GM21717 (cell line): ENCODE data around the gene BTNL8.

ENCODE experiments used
- ATAC-seq: cut with Tn5 transposase; IDR thresholded peaks from one replicate; pipeline ENCODE4 v1.9.1; 2021; ENCODE audit warnings: mild to moderate bottlenecking, moderate library complexity; ENCODE audit not compliant: unreplicated experiment

BTNL8 gene

GRCh38 chr5:180959661-180960060, 60.7 kb downstream of the BTNL8 start:
- ATAC-seq: no peak

- ATAC-seq: no peak
Observed at GRCh38 chr5:180960209-180960608, 61.2 kb downstream of the BTNL8 start.

GRCh38 chr5:180969406-180969805, 70.4 kb downstream of the BTNL8 start:
- no peak for ATAC-seq

GRCh38 chr5:180970336-180970735, 71.4 kb downstream of the BTNL8 start:
- no peak for ATAC-seq

GRCh38 chr5:180970875-180971274, 71.9 kb downstream of the BTNL8 start:
- no peak for ATAC-seq

- ATAC-seq: peak; percentile 23
Observed at GRCh38 chr5:180974612-180975315, 75.8 kb downstream of the BTNL8 start.

- peak; percentile 91 for ATAC-seq
Observed at GRCh38 chr5:180975338-180975737, 76.4 kb downstream of the BTNL8 start.

GRCh38 chr5:180976518-180976917, 77.6 kb downstream of the BTNL8 start:
- ATAC-seq: no peak

- no peak for ATAC-seq
Observed at GRCh38 chr5:180977852-180978251, 78.9 kb downstream of the BTNL8 start.

- no peak for ATAC-seq
Observed at GRCh38 chr5:180982008-180982741, 83.2 kb downstream of the BTNL8 start.

GRCh38 chr5:180988016-180988415, 89.1 kb downstream of the BTNL8 start:
- ATAC-seq: no peak

GRCh38 chr5:180988592-180988991, 89.6 kb downstream of the BTNL8 start, which contains the start of gene BTNL3:
TSS of gene BTNL3 (plus strand) at chr5:180988846. CDS start at chr5:180989029, 183 bp downstream.
- no peak for ATAC-seq

- peak; percentile 74 for ATAC-seq
Observed at GRCh38 chr5:180990086-180990881, 91.3 kb downstream of the BTNL8 start.

GRCh38 chr5:180990882-180991242, 91.9 kb downstream of the BTNL8 start:
- no peak for ATAC-seq
